Activated naive CD8-positive, alpha-beta T cell (primary cell): Measurements from ENCODE around the gene ARMC2.

Experiments used
- H3K27ac Mint-ChIP-seq: one replicate; pipeline ENCODE4 v1.8.0; 2021; ENCODE audit warnings: mixed read lengths
- H3K27me3 Mint-ChIP-seq: one replicate; pipeline ENCODE4 v1.8.0; 2021; ENCODE audit warnings: mixed read lengths
- H3K36me3 Mint-ChIP-seq: one replicate; pipeline ENCODE4 v1.8.0; 2021; ENCODE audit warnings: mixed read lengths
- H3K4me1 Mint-ChIP-seq: one replicate; pipeline ENCODE4 v1.8.0; 2021; ENCODE audit warnings: low read depth, mixed read lengths
- H3K4me3 Mint-ChIP-seq: one replicate; pipeline ENCODE4 v1.8.0; 2021; ENCODE audit warnings: mild to moderate bottlenecking, mixed read lengths
- H3K9me3 Mint-ChIP-seq: one replicate; pipeline ENCODE4 v1.8.0; 2021; ENCODE audit warnings: low read depth, mixed read lengths

ARMC2 gene

DNA sequence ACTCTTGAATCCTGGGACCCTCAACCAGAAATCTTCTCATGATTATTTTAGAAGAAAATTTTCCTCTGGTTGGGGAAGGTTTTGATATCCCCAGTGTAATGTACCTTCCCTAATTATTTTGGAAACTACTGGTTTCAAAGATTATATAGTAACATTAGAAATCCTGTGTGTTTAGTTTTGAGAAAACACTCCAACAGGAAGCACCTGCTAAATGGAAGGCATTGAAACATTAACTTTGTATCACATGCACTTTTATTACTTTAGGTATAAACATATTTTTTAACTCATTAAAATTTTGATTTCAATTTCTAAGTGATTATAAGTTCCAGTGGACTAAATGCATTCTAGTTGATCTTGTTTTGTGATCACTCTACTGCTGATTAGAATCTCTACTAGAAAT, 137.1 kb downstream of the ARMC2 start:
- no peaks in the 10 kb centered on the region for H3K27me3 Mint-ChIP-seq
- H3K27ac Mint-ChIP-seq, result no peak overlapping the region
- H3K4me1 Mint-ChIP-seq, result no peaks in the 10 kb centered on the region
- H3K4me3 Mint-ChIP-seq, result no peak overlapping the region
- no peaks in the 10 kb centered on the region for H3K9me3 Mint-ChIP-seq
- H3K36me3 Mint-ChIP-seq, result peaks cover 25% of the 10 kb centered on the region

DNA sequence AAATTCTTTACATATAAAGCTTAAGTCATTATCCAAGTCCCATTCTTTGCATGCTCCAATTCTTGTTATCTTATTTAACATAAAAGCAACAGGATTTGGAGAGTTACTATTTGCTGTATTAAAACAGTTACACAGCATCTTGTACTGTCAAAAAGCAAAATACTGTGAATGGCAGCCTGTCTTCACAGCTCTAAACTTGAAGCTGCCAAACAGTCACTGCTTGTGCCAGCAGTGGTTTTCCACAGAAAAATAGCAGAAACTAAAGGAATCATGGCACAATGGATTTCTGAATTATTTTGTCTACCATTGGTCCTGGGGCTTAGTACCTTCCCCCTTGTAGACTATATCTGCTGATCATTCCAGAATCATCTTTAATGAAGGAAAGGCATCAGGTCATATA, 138.9 kb downstream of the ARMC2 start:
- Mint-ChIP-seq H3K9me3 (no peaks in the 10 kb centered on the region), H3K36me3 (peaks cover 30% of the 10 kb centered on the region), H3K4me1 (no peaks in the 10 kb centered on the region), H3K4me3 (no peak overlapping the region), H3K27ac (no peak overlapping the region), H3K27me3 (no peaks in the 10 kb centered on the region)

DNA sequence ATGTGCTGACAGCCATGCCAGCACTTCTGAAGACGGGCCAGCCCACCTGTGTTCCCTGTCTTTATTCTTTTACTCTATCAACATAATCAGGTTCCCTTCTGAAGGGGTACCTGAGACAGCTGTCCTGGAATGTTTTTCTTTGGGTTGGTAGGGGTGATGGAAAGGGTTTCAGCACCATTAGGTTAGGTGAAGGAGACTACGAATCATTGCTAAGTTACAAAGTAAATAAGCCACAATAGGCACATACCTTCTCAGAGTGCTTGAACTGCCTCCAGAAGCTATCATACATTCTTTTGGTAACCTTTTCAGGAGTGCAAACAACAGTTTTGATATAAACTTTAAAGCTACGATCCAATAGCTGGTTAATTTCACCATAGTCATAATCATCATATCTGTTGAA, 140.1 kb downstream of the ARMC2 start:
- H3K4me1 Mint-ChIP-seq, result no peaks in the 10 kb centered on the region
- no peaks in the 10 kb centered on the region for H3K9me3 Mint-ChIP-seq
- H3K36me3 Mint-ChIP-seq, result peaks cover 35% of the 10 kb centered on the region
- H3K27ac Mint-ChIP-seq, result no peak overlapping the region
- H3K4me3 Mint-ChIP-seq, result no peak overlapping the region
- no peaks in the 10 kb centered on the region for H3K27me3 Mint-ChIP-seq

DNA sequence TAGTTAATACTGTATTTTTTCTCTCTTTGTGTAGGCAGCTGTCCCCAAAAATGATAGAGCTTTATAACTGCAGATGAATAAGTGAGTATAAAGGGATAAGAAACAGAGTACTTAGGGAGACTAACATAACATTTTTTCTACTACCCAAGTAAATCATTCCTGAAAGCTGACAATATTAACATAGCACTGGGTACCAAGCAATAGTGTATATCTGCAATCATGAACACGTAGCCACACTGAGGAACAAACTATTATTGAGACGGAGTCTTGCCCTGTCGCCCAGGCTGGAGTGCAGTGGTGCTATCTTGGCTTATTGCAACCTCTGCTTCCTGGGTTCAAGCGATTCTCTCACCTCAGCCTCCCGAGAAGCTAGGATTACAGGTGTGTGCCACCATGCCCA, 140.5 kb downstream of the ARMC2 start:
- Mint-ChIP-seq H3K4me1 (no peaks in the 10 kb centered on the region), H3K27ac (no peak overlapping the region), H3K9me3 (no peaks in the 10 kb centered on the region), H3K27me3 (no peaks in the 10 kb centered on the region), H3K4me3 (no peak overlapping the region), H3K36me3 (peaks cover 35% of the 10 kb centered on the region)

DNA sequence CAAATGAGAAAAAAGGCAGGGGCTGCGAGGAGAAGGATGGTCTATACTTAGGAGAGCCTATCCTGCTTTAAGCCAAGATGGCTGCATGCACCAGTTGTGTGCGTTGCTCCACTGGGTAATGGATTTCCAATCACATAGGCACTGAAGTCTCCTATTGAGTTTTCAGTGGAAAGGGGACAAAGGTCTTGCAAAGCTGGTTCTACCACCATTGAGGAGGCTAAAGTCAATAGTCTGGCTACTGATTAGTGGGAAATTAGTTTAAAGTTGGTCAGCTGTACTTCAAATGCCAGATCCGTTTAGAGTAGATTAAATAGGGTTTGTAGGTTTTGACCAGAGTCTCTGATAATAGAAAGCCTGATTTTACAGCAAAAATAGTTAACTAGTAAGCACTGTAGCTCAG, 141.5 kb downstream of the ARMC2 start:
- H3K27ac Mint-ChIP-seq, result no peak overlapping the region
- H3K36me3 Mint-ChIP-seq, result peaks cover 31% of the 10 kb centered on the region

DNA sequence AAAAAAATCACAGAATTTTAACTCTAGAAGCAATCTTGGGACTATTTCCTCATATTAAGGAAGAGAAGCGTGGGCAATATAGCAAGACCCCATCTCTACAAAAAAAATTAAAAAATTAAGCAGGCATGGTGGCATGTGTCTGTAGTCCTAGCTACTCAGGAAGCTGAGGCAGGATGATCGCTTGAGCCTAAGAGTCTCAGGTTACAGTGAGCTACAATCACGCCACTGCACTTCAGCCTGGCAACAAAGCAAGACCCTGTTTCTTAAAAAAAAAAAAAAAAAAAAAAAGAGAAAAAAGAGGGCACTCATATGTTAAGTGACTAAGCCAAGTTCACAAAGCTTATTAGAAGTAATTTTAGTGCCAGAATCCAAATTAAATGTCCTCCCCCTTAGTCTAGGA, 145.7 kb downstream of the ARMC2 start:
- Mint-ChIP-seq H3K27me3 (no peaks in the 10 kb centered on the region), H3K36me3 (peaks cover 26% of the 10 kb centered on the region), H3K27ac (no peak overlapping the region), H3K4me1 (no peaks in the 10 kb centered on the region), H3K4me3 (no peak overlapping the region), H3K9me3 (no peaks in the 10 kb centered on the region)

More for the DNA sequence above, 141.5 kb downstream of the ARMC2 start:
- H3K4me1 Mint-ChIP-seq, result no peaks in the 10 kb centered on the region
- no peaks in the 10 kb centered on the region for H3K9me3 Mint-ChIP-seq
- no peak overlapping the region for H3K4me3 Mint-ChIP-seq
- H3K27me3 Mint-ChIP-seq, result no peaks in the 10 kb centered on the region

DNA sequence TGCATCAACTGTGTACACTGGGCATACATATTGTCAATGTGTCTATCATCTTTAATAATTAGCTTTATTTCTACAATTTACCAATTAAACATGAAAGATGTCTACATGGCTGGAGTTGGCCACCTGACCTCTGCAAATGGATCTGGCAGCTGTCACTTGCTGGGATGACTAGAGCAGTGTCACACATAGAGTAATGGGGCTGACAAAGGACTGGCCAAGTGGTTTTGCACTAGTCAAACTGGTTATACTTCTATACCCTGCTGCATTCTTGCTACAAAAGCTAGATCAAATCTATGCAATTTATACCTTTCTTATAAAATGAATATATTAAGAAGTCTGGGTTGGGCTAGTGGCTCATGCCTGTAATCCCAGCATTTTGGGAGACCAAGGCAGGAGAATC, 147.1 kb downstream of the ARMC2 start:
- peaks cover 26% of the 10 kb centered on the region for H3K36me3 Mint-ChIP-seq
- H3K27ac Mint-ChIP-seq, result no peak overlapping the region
- no peaks in the 10 kb centered on the region for H3K27me3 Mint-ChIP-seq
- H3K4me1 Mint-ChIP-seq, result no peaks in the 10 kb centered on the region
- no peaks in the 10 kb centered on the region for H3K9me3 Mint-ChIP-seq
- H3K4me3 Mint-ChIP-seq, result no peak overlapping the region

DNA sequence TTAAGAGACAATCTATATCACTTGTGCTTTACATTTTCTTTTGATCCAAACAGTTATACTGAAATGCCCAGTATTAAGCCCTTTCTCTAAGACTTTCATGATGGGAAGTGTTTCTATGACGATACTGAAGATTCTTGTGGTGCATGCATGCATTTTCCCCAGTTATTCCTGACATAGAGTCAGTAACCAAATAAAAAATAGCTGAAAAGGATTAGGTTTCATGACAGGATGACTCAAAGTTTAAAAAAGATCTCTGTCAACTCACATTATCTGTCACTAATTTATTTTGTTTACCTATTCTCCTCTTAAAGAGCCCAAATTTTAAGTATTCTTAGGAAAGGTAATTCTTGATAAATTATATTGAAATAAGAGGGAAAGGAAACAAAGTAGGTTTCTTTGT, 148.0 kb downstream of the ARMC2 start:
- no peak overlapping the region for H3K27ac Mint-ChIP-seq
- H3K4me1 Mint-ChIP-seq, result no peaks in the 10 kb centered on the region
- H3K27me3 Mint-ChIP-seq, result no peaks in the 10 kb centered on the region
- H3K4me3 Mint-ChIP-seq, result no peak overlapping the region
- H3K9me3 Mint-ChIP-seq, result no peaks in the 10 kb centered on the region
- peaks cover 21% of the 10 kb centered on the region for H3K36me3 Mint-ChIP-seq

DNA sequence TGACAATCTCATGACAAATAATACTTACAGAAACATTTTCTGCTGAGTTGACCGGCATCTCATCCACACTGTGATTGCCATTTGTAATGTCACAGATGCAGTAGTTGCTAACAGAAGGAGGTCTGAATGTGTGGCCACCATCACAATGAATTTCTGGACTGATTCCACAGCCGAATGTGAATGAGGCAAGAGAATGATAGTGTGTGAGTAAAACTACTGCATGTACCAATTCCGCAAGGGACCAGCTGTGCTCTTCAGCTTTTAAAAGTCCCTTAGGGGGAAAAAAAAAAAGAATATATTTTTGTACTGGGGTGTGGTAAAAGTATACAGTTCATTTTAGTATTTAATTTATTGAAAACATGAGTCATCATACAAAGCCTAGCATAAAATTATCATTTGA, 150.3 kb downstream of the ARMC2 start:
- Mint-ChIP-seq H3K9me3 (no peaks in the 10 kb centered on the region), H3K36me3 (peaks cover 15% of the 10 kb centered on the region), H3K27me3 (no peaks in the 10 kb centered on the region), H3K27ac (no peak overlapping the region), H3K4me3 (no peak overlapping the region), H3K4me1 (peaks cover 6% of the 10 kb centered on the region)

DNA sequence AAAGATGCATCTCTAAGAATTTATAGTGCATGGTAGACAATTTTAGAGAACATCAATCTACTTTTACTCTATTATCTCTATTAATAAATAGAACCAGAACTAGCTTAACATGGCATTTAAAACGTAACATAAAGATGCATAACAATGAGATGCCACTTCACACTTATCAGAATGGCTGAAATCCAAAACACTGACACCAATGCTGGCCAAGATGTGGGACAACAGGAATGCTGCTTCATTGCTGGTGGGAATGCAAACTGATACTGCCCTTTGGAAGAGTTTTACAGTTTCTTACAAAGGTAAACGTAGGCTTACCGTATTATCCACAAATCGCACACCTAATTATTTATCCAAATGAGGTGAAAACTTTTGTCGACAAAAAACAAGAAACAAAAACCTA, 151.2 kb downstream of the ARMC2 start:
- Mint-ChIP-seq H3K36me3 (peaks cover 15% of the 10 kb centered on the region), H3K4me3 (no peak overlapping the region), H3K4me1 (peaks cover 12% of the 10 kb centered on the region), H3K27ac (no peak overlapping the region), H3K9me3 (no peaks in the 10 kb centered on the region), H3K27me3 (no peaks in the 10 kb centered on the region)

DNA sequence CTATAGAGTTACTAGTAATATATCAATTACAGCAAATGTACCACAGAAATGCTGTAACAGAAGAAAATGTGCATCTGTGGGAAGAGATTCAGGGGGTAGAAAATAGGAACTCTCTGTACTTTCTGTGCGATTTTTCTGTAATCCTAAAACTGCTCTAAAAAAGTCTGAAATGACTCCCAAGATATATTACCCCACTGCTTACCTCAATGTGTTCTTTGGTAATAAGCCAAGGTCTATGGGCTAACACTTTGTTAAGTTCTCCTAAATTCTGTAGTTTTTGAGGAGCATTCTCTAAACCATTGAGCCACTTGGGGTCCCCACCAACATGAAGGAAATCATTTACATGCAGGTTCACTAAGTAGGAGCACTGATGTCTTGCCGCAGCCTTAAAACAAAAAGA, 152.1 kb downstream of the ARMC2 start:
- no peaks in the 10 kb centered on the region for H3K27me3 Mint-ChIP-seq
- no peak overlapping the region for H3K27ac Mint-ChIP-seq
- no peak overlapping the region for H3K4me3 Mint-ChIP-seq
- H3K9me3 Mint-ChIP-seq, result no peaks in the 10 kb centered on the region
- H3K4me1 Mint-ChIP-seq, result peaks cover 20% of the 10 kb centered on the region
- H3K36me3 Mint-ChIP-seq, result peaks cover 15% of the 10 kb centered on the region

DNA sequence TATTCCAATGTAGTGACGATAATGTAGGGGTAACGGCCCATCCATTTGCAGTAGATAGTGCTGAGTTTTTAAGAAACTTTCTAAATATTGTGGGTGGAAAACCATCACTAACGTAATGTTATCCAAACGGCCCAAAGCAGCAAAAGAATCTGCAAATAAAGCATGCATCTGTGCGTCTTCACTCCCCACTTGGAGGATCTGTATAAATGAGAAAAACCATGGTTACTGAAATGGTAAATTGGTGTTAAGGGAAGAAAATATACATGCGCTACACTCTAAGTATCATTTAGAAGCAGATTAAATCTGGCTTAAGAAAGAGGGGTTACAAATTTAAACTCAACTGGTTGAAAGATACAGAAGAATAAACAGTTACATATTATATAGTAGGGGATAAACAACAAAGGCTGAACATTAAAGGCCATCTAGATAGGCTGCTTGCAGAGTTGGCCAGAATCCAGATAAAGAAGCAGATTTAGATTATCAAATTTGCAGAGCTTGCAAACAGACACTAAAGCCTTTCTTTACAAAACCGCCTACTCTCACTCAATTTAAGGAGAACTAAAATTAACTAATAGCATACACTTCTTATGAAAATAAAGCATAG, 153.2 kb downstream of the ARMC2 start:
- peaks cover 15% of the 10 kb centered on the region for H3K36me3 Mint-ChIP-seq
- H3K4me1 Mint-ChIP-seq, result peaks cover 27% of the 10 kb centered on the region
- H3K9me3 Mint-ChIP-seq, result no peaks in the 10 kb centered on the region
- H3K27ac Mint-ChIP-seq, result no peak overlapping the region
- H3K4me3 Mint-ChIP-seq, result no peak overlapping the region
- no peaks in the 10 kb centered on the region for H3K27me3 Mint-ChIP-seq

DNA sequence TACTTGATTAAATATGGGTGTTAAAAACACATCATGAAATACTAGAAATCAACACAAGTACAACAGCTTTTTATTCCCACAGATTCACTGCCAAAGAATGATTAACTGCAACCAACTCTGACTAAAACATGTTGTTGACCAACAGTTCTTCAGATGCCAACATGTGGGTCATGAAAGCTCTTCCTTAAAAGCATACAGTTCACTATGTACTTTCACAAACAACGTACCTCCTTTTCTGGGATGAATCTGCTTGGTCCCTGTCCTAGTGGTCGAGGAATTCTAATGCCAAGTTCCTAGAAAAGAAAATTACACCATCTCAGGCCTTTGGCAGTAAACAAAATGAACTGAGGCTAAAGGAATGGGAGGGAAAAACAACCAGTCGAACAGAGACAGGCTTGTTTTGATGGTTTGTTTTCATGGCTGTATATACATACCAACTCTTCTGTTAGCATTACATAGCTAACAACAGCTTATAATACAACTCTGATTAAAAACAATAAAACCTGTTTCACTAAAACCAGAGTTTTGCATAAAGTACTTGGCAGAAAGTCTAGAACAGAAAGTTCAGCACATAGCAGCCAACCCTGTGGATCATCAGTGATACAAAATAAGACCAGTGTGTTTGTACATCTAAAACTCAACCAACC, 154.0 kb downstream of the ARMC2 start:
- Mint-ChIP-seq H3K4me1 (peaks cover 35% of the 10 kb centered on the region), H3K27ac (no peak overlapping the region)

DNA sequence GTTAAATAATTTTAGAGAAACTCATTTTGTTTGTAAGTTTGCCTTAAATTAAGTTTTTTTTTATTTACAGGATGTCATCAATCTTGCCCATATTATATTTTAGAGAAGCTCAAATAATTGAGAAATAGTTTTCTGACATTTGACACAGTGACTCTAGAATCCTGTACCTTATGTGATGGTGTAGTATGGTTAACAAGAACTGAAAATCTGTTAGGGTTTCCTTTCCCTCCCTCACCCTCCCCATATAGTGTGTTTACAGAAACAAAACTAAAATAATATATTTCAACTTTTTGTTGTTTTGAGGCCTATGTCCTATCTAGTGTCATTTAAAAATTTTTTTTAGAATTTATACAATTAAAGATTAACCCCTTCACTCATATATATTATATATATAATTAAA, 154.7 kb downstream of the ARMC2 start:
- Mint-ChIP-seq H3K9me3 (no peaks in the 10 kb centered on the region), H3K36me3 (peaks cover 13% of the 10 kb centered on the region), H3K27ac (no peak overlapping the region), H3K4me3 (no peak overlapping the region), H3K27me3 (no peaks in the 10 kb centered on the region), H3K4me1 (peaks cover 42% of the 10 kb centered on the region)

More for the DNA sequence above, 154.0 kb downstream of the ARMC2 start:
- Mint-ChIP-seq H3K36me3 (peaks cover 13% of the 10 kb centered on the region), H3K4me3 (no peak overlapping the region), H3K9me3 (no peaks in the 10 kb centered on the region), H3K27me3 (no peaks in the 10 kb centered on the region)

DNA sequence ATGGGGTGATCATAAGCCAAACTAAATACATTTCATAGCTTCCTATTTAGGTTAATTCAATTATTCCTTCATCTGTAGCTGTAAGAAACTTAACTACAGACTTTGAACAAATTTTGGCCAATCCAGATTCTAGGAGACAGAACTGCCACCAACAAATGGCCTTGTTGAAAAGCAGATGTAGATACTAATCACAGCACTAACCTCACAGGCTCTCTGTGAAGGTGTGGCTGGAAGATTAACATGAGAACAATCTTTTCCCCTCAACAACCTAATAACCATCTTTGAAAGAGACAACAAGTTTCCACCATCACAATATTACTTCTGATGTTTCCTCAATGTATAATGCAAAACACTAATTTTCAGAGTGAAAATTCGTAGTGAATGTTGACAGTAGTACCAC, 158.6 kb downstream of the ARMC2 start:
- Mint-ChIP-seq H3K27ac (peak overlapping the region; percentile 51), H3K4me1 (peaks cover 68% of the 10 kb centered on the region), H3K27me3 (no peaks in the 10 kb centered on the region), H3K4me3 (peak overlapping the region; percentile 59), H3K36me3 (no peaks in the 10 kb centered on the region), H3K9me3 (no peaks in the 10 kb centered on the region)

DNA sequence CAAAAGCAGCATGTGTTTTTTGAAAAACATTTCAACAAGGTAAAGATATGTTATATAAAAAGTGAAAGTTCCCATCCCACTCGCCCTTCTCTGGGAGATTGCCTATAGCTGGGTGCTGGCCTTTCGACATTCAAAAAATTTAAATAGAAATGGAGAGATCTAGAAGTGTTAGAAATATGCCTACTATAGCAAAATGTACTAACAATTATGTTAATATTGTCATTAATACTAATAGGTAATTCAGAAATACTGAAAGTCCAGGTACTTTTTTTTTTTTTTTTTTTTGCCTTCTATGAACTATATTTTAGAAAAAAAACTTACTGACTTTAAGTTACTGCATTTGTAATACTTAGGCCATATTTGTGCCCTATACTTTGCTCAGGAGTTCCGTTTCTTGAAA, 159.3 kb downstream of the ARMC2 start:
- H3K27me3 Mint-ChIP-seq, result no peaks in the 10 kb centered on the region
- peaks cover 69% of the 10 kb centered on the region for H3K4me1 Mint-ChIP-seq
- no peak overlapping the region for H3K27ac Mint-ChIP-seq
- H3K36me3 Mint-ChIP-seq, result no peaks in the 10 kb centered on the region
- H3K4me3 Mint-ChIP-seq, result peak overlapping the region; percentile 96
- H3K9me3 Mint-ChIP-seq, result no peaks in the 10 kb centered on the region
